Measurements from ENCODE around the gene SYNPR.

DNA sequence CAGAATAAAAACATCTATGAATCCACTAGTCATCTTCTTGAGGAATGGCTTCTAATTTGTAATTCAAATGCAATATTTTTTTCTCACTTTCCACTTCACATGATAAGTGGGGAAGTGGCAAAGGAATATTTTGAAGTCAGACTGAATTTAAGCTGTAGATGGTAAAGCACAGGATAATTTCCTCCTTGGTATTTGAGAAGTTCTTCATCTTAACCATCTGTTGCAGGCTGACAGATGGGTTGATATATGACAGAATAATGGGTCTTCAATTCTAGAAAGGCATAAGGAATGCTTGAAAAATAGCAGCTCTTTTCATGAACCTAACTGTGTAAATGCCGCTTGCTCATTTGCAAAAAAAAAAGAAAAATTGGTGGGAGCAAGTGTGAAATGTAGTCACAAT is 307.8 kb downstream of the SYNPR start:
- TF ChIP-seq EP300 (IDR thresholded peaks at IDR 0.05) (no peak), POLR2A (IDR thresholded peaks at IDR 0.05; ENCODE audit: low read depth) (no peak), POLR2AphosphoS5 (IDR thresholded peaks at IDR 0.05) (no peak)
- TF ChIP-seq, protein P1, sequence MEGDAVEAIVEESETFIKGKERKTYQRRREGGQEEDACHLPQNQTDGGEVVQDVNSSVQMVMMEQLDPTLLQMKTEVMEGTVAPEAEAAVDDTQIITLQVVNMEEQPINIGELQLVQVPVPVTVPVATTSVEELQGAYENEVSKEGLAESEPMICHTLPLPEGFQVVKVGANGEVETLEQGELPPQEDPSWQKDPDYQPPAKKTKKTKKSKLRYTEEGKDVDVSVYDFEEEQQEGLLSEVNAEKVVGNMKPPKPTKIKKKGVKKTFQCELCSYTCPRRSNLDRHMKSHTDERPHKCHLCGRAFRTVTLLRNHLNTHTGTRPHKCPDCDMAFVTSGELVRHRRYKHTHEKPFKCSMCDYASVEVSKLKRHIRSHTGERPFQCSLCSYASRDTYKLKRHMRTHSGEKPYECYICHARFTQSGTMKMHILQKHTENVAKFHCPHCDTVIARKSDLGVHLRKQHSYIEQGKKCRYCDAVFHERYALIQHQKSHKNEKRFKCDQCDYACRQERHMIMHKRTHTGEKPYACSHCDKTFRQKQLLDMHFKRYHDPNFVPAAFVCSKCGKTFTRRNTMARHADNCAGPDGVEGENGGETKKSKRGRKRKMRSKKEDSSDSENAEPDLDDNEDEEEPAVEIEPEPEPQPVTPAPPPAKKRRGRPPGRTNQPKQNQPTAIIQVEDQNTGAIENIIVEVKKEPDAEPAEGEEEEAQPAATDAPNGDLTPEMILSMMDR (IDR thresholded peaks at IDR 0.05): no peak
